HL-60 (cell line): ENCODE measurements around the gene SLC30A10.

Experiments used
- GABPA ChIP-seq: IDR thresholded peaks from 2 replicates; pipeline ENCODE4 v1.6.1; 2012; ENCODE audit warnings: low read depth
- POLR2AphosphoS5 ChIP-seq: IDR thresholded peaks from 2 replicates; pipeline ENCODE4 v1.6.1; 2012; ENCODE audit warnings: low read depth
- REST ChIP-seq: IDR thresholded peaks from 2 replicates; pipeline ENCODE4 v1.6.1; 2012; ENCODE audit warnings: low read depth; ENCODE audit not compliant: insufficient replicate concordance
- SPI1 ChIP-seq: IDR thresholded peaks from 2 replicates; pipeline ENCODE4 v1.6.1; 2012; ENCODE audit warnings: low read depth, mild to moderate bottlenecking, borderline replicate concordance
- TF ChIP-seq, protein P1 (sequence below): IDR thresholded peaks from one replicate; pipeline ENCODE4 v1.5.1; 2011; ENCODE audit warnings: low read length, control low read depth, inconsistent platforms; ENCODE audit not compliant: insufficient read depth

DNA sequence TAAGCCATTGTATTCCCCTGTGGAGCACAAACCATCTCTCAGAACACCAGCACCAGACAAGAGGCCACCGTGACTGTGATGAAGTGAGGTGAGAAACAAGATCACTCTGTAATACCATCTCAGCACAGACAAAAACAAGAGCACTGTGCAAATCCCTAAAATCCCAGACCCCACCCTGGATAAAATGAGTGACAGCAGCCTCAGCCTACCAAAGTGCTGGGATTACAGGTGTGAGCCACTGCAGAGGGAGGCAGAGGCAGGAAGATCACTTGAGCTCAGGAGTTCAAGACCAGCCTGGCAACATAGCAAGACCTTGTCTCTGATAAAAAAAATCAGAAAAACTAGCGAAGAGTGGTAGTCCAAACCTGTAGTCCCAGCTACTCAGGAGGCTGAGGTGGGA, 23.4 kb downstream of the SLC30A10 start:
- TF ChIP-seq REST (no peak), POLR2AphosphoS5 (no peak), SPI1 (no peak), GABPA (no peak)
- TF ChIP-seq, protein P1, sequence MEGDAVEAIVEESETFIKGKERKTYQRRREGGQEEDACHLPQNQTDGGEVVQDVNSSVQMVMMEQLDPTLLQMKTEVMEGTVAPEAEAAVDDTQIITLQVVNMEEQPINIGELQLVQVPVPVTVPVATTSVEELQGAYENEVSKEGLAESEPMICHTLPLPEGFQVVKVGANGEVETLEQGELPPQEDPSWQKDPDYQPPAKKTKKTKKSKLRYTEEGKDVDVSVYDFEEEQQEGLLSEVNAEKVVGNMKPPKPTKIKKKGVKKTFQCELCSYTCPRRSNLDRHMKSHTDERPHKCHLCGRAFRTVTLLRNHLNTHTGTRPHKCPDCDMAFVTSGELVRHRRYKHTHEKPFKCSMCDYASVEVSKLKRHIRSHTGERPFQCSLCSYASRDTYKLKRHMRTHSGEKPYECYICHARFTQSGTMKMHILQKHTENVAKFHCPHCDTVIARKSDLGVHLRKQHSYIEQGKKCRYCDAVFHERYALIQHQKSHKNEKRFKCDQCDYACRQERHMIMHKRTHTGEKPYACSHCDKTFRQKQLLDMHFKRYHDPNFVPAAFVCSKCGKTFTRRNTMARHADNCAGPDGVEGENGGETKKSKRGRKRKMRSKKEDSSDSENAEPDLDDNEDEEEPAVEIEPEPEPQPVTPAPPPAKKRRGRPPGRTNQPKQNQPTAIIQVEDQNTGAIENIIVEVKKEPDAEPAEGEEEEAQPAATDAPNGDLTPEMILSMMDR, result no peak
